Thyroid gland (tissue), 4 donors: Measurements from ENCODE around the gene PPIL6. TPM values are rescaled to one million over a fixed set of nuclear protein-coding genes. Genes with fewer than 3 reads are reported as not detected.

ENCODE experiments used
- DNase-seq, 2 donors: peaks; one replicate each; pipeline ENCODE4 v3.0.0-alpha.2; 2019
- H3K27ac ChIP-seq, 3 donors: fragments of 200-600 bp; sonication (generic); 1 replicate in 2 of 3; 2 replicates in 1 of 3; pipeline ENCODE4 v1.5.1; 2016 to 2019; ENCODE audit warnings: mild to moderate bottlenecking in 1 of 3, moderate library complexity in 1 of 3
- H3K27me3 ChIP-seq: fragments of 200-600 bp; sonication (generic); one replicate; pipeline ENCODE4 v1.5.1; 2019
- H3K36me3 ChIP-seq, 2 donors: fragments of 200-600 bp; sonication (generic); one replicate each; pipeline ENCODE4 v1.5.1; 2016 to 2019
- H3K4me1 ChIP-seq, 2 donors: fragments of 200-600 bp; sonication (generic); one replicate each; pipeline ENCODE4 v1.5.1; 2017 to 2019
- H3K4me3 ChIP-seq, 3 donors: fragments of 200-600 bp; sonication (generic); replicated peaks in 1 of 3; 1 replicate in 2 of 3; 2 replicates in 1 of 3; pipeline ENCODE4 v1.5.1; 2016; ENCODE audit warnings: mild to moderate bottlenecking in 1 of 3
- H3K9me3 ChIP-seq: fragments of 200-600 bp; sonication (generic); one replicate; pipeline ENCODE4 v1.5.1; 2017
- POLR2A ChIP-seq, 2 donors: fragments of 450-650 bp; IDR thresholded peaks; one replicate each; pipeline ENCODE4 v1.6.1; 2017; ENCODE audit warnings: antibody characterized with exemption in 2 of 2, mild to moderate bottlenecking in 2 of 2, moderate library complexity in 1 of 2
- WGBS, 2 donors: methylation state at CpG; one replicate each; pipeline ENCODE4 v1.1.5; 2017; 5-methylcytosine and 5-hydroxymethylcytosine counted together
- intact Hi-C: fragments of 100-400 bp; cut with DNase I; formaldehyde crosslinking; loops from one replicate; pipeline ENCODE4 v1.15.1; 2023
- total RNA-seq, 4 donors: library from RNA; depleted of rRNA; stranded (reverse); fragments of >200 nt; gene quantifications; one replicate each; pipeline ENCODE4 v1.2.3, GENCODE V29; 2016
- TF ChIP-seq, protein P1 (sequence below), 6 experiments: fragments of 200-600 bp in 3 of 6; fragments of 450-650 bp in 3 of 6; sonication (generic) in 3 of 6; IDR thresholded peaks; one replicate each; pipeline ENCODE4 v1.5.1; 2016 to 2019; ENCODE audit warnings: antibody characterized with exemption in 6 of 6, mild to moderate bottlenecking in 2 of 6, inconsistent platforms in 1 of 6, moderate library complexity in 1 of 6

The PPIL6 gene
- total RNA-seq, 4 donors from 2014 or later: 20.1 to 31.2 (median 27.0) TPM

DNA sequence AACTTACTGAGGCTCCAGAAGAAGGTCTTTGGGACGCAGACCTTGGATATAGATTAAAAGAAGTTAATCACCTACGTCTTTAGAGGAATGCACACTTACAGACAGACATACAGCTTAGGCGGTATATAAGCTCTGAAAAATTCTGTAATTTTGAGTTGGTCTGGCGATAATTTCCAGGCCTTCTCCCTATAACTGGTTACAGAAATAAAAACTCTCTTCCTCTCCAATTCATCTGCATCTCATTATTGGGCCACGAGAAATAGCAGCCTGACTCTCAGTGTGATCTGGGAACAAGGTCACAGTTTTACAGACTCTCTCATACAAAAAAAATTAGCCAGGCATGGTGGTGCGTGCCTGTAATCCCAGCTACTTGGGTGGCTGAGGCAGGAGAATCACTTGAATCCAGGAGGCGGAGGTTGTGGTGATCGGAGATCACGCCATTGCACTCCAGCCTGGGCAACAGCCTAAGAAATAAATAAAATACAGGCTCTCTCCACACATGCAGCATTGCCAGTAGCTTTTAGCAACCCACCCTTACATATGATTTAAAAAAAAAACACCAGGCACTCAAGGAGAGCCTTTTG lies 37.9 kb upstream of the PPIL6 start:
- Histone ChIP-seq H3K4me1 (peaks cover 31 to 52% of the 10 kb centered on the region in 2 donors), H3K36me3 (peaks cover 14 to 16% of the 10 kb centered on the region in 2 donors), H3K9me3 (no peaks in the 10 kb centered on the region), H3K27ac (no peak overlapping the region), H3K4me3 (no peak overlapping the region), H3K27me3 (no peaks in the 10 kb centered on the region)
- intact Hi-C loops: no loop called here
- DNase-seq: no peak
- 86 to 94% methylated on average over 9 of the region's 9 CpGs for WGBS, 2 donors
- TF ChIP-seq, protein P1, sequence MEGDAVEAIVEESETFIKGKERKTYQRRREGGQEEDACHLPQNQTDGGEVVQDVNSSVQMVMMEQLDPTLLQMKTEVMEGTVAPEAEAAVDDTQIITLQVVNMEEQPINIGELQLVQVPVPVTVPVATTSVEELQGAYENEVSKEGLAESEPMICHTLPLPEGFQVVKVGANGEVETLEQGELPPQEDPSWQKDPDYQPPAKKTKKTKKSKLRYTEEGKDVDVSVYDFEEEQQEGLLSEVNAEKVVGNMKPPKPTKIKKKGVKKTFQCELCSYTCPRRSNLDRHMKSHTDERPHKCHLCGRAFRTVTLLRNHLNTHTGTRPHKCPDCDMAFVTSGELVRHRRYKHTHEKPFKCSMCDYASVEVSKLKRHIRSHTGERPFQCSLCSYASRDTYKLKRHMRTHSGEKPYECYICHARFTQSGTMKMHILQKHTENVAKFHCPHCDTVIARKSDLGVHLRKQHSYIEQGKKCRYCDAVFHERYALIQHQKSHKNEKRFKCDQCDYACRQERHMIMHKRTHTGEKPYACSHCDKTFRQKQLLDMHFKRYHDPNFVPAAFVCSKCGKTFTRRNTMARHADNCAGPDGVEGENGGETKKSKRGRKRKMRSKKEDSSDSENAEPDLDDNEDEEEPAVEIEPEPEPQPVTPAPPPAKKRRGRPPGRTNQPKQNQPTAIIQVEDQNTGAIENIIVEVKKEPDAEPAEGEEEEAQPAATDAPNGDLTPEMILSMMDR (IDR thresholded peaks at IDR 0.05): no peak
- no peak for TF ChIP-seq POLR2A (IDR thresholded peaks at IDR 0.05)

DNA sequence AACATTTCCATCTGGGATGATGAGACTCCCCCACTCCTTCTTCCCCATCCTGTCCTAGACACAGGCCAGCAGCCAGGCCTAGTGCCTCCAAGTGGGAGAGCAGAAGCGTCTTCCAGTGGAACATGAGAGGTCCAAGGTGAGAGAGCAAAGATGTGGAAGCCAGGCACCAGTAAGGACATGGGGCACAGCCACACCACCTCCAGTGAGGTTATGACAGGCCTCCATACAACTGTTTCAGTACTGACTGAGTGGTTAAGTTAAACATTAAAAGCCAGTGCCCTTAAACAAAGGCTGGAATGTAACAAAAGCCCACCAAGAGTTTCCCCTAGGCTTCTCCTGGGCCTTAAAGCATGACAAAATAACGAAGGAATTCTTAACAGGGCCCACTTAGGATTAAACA lies 37.3 kb upstream of the PPIL6 start:
- 48 to 68% methylated on average over 2 of the region's 2 CpGs for WGBS, 2 donors
- no peak overlapping the region for H3K27ac ChIP-seq
- no peaks in the 10 kb centered on the region for H3K27me3 ChIP-seq
- peaks cover 31 to 52% of the 10 kb centered on the region in 2 donors for H3K4me1 ChIP-seq
- H3K9me3 ChIP-seq: no peaks in the 10 kb centered on the region
- no peak overlapping the region for H3K4me3 ChIP-seq
- intact Hi-C loops: no loop called here
- H3K36me3 ChIP-seq: peaks cover 19 to 21% of the 10 kb centered on the region in 2 donors
- TF ChIP-seq, protein P1 (IDR thresholded peaks at IDR 0.05): no peak
- TF ChIP-seq POLR2A (IDR thresholded peaks at IDR 0.05): no peak
- no peak for DNase-seq

DNA sequence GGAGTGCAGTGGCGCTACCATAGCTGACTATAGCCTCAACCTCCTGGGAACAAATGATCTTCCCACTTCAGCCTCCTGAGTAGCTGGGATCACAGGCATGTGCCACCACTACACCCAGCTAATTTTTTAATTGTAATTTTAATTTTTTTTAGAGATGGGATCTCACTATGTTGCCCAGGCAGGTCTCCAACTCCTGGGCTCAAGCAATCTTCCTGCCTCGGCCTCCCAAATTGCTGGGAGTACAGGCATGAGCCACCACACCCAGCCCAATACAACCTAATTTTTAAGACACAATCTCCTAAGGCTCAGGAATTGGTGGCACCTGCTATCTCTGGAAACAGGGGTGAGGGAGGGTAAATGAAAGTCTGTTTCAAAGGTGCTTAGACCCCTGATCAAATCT lies 36.8 kb upstream of the PPIL6 start:
- H3K9me3 ChIP-seq: no peaks in the 10 kb centered on the region
- no peak for DNase-seq
- WGBS, 2 donors: 83 to 98% methylated on average over 2 of the region's 2 CpGs
- no peak overlapping the region for H3K4me3 ChIP-seq
- no peaks in the 10 kb centered on the region for H3K27me3 ChIP-seq
- intact Hi-C loops: no loop called here
- H3K36me3 ChIP-seq: peaks cover 19 to 23% of the 10 kb centered on the region in 2 donors
- no peak overlapping the region for H3K27ac ChIP-seq
- peaks cover 27 to 50% of the 10 kb centered on the region in 2 donors for H3K4me1 ChIP-seq
- TF ChIP-seq POLR2A (IDR thresholded peaks at IDR 0.05): no peak
- TF ChIP-seq, protein P1 (IDR thresholded peaks at IDR 0.05): no peak

DNA sequence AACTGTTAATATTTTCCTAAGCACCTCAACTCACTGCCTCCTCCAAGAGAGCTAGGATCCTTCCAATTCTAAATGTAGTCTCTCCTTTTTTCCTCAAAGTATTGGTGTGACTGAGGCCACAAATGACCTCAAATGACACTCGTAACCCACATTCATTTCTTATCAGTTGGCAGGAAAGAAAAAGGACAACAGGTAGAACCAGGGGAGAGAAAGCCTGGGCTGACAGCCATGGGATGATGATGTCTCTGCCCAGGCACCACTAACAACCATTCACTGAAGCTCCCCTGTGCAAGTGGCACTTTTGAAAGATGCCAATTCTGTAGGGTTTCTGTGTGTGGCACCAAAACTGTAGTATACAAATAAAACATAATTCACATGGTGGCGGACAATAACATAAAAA lies 35.2 kb upstream of the PPIL6 start:
- 98 to 99% methylated on average over 2 of the region's 2 CpGs for WGBS, 2 donors
- H3K4me1 ChIP-seq: peaks cover 17 to 34% of the 10 kb centered on the region in 2 donors
- H3K9me3 ChIP-seq: no peaks in the 10 kb centered on the region
- H3K27ac ChIP-seq: no peak overlapping the region
- TF ChIP-seq, protein P1 (IDR thresholded peaks at IDR 0.05): no peak
- no peak for TF ChIP-seq POLR2A (IDR thresholded peaks at IDR 0.05)
- no peak for DNase-seq
- H3K36me3 ChIP-seq: peaks cover 27 to 34% of the 10 kb centered on the region in 2 donors
- intact Hi-C loops: no loop called here
- no peak overlapping the region for H3K4me3 ChIP-seq
- no peaks in the 10 kb centered on the region for H3K27me3 ChIP-seq

DNA sequence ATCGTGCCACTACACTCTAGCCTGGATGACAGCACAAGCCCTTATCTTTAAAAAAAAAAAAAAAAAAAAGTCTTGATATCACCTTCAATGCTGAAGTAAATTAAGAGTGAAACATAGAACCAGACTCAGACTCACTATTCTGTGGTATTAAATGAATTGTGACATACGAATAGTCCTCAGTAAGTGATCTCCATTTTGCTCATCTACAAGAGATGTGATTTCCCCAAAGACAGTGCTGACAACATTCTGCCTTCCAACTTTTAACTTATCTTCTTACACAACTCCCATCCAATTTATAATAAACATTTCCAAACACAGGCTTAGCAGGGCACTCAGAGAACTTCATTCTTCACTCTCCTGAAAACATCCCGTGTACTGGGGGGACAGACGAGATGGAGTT lies 34.6 kb upstream of the PPIL6 start:
- WGBS, 2 donors: 96 to 98% methylated on average over 4 of the region's 4 CpGs

More for the DNA sequence above, 34.6 kb upstream of the PPIL6 start:
- no peaks in the 10 kb centered on the region for H3K27me3 ChIP-seq
- no peak for DNase-seq
- intact Hi-C loops: no loop called here
- H3K4me3 ChIP-seq: no peak overlapping the region
- H3K27ac ChIP-seq: no peak overlapping the region
- H3K4me1 ChIP-seq: peaks cover 10 to 28% of the 10 kb centered on the region in 2 donors
- no peak for TF ChIP-seq POLR2A (IDR thresholded peaks at IDR 0.05)
- TF ChIP-seq, protein P1 (IDR thresholded peaks at IDR 0.05): no peak
- H3K36me3 ChIP-seq: peaks cover 27 to 39% of the 10 kb centered on the region in 2 donors
- no peaks in the 10 kb centered on the region for H3K9me3 ChIP-seq
